Activated CD8-positive, alpha-beta T cell treated with anti-CD3 and anti-CD28 coated beads, Interleukin-2, amount 10 ng/mL, durations not matched to agents 7 days and 5 days (primary cell): ENCODE measurements around the gene HOXC4. TPM values are rescaled to one million over a fixed set of nuclear protein-coding genes. Genes with fewer than 3 reads are reported as not detected.
"Not testable (repeated sequence)": the region's sequence is repeated elsewhere in the genome, so short reads cannot be mapped to it uniquely, and the experiment has no call there.

Experiments used
- ATAC-seq: fragments of 150-1000 bp; cut with Tn5 transposase; one replicate; pipeline ENCODE4 v1.10.0; 2021; ENCODE audit warnings: moderate library complexity
- CTCF ChIA-PET: fragments of 350-600 bp; sonication (Branson Sonifier 250); formaldehyde crosslinking; loops from one replicate; lab custom pipeline; 2021; ENCODE audit warnings: antibody characterized with exemption; lab: Charles Lee
- POLR2A ChIA-PET: fragments of 350-600 bp; sonication (Branson Sonifier 250); formaldehyde crosslinking; loops from one replicate; lab custom pipeline; 2021; ENCODE audit warnings: antibody characterized with exemption; lab: Charles Lee
- DNase-seq: peaks from one replicate; pipeline ENCODE4 v3.0.0-alpha.2; 2020
- H3K27ac Mint-ChIP-seq: one replicate; pipeline ENCODE4 v1.8.0; 2021; ENCODE audit warnings: mild to moderate bottlenecking, mixed read lengths
- H3K27me3 Mint-ChIP-seq: one replicate; pipeline ENCODE4 v1.8.0; 2021; ENCODE audit warnings: low read depth, mixed read lengths
- H3K36me3 Mint-ChIP-seq: one replicate; pipeline ENCODE4 v1.8.0; 2021; ENCODE audit warnings: low read depth, mixed read lengths
- H3K4me1 Mint-ChIP-seq: one replicate; pipeline ENCODE4 v1.8.0; 2021; ENCODE audit warnings: low read depth, mixed read lengths
- H3K4me3 Mint-ChIP-seq: one replicate; pipeline ENCODE4 v1.8.0; 2021; ENCODE audit warnings: mild to moderate bottlenecking, mixed read lengths
- H3K9me3 Mint-ChIP-seq: one replicate; pipeline ENCODE4 v1.8.0; 2022; ENCODE audit warnings: mixed read lengths; ENCODE audit not compliant: insufficient read depth
- microRNA-seq: library from miRNA; unstranded; fragments of <30 nt; microRNA quantifications from one replicate; pipeline ENCODE4 v1.2.0, GENCODE V29; 2022
- total RNA-seq, 2 experiments: library from RNA; stranded (reverse); gene quantifications; one replicate each; pipeline ENCODE4 v1.2.3, GENCODE V29; 2021

The HOXC4 gene
- total RNA-seq, 2 experiments from 2014 or later, result 1.1 to 1.3 TPM

DNA sequence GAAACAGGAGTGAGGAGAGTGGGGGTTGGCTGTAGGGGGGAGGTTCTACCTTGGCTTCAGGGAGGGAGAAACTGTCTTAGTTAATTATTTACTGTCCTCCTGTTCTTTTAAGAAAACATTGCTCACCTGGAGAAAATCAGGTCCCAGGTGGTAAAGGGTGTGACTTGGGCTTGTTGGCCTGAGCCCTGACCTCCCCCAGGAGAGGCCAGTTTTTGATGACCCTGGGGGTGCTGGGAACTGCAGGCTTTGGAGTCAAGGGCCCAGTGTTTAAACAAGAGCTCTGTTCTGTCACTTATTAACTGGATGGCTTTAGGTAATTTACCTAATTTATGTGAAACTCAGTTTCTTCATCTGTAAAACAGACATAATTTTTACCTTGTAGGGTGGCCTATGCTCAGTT lies 34.4 kb downstream of the HOXC4 start:
- H3K27me3 Mint-ChIP-seq, result peaks cover 41% of the 10 kb centered on the region
- H3K4me3 Mint-ChIP-seq, H3K27ac Mint-ChIP-seq, ATAC-seq, POLR2A ChIA-PET, H3K36me3 Mint-ChIP-seq, H3K9me3 Mint-ChIP-seq, DNase-seq, CTCF ChIA-PET: not testable (repeated sequence)
- peaks cover 15% of the 10 kb centered on the region for H3K4me1 Mint-ChIP-seq

DNA sequence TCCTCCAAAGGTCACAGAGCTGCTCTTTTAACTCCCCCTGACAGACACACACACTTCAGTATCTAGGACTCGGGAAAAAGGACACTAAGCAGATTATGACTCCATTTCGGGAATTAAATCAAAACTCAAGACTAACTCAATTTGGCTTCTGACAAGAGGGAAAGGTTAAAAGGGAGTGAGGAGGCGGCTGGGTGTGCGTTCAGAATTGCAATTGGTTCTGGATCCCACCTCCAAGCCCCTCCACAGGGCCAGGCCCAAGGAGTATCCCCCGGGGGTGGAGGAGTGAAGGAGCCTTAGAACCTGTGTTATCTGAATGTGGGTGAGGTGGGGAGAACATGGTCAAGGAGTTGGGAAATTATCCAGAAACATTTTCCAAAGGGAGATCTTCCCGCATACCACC lies 35.8 kb downstream of the HOXC4 start:
- H3K4me3 Mint-ChIP-seq, H3K36me3 Mint-ChIP-seq, H3K9me3 Mint-ChIP-seq, DNase-seq, POLR2A ChIA-PET, H3K4me1 Mint-ChIP-seq, ATAC-seq, H3K27ac Mint-ChIP-seq, CTCF ChIA-PET: not testable (repeated sequence)
- H3K27me3 Mint-ChIP-seq, result peaks cover 47% of the 10 kb centered on the region

DNA sequence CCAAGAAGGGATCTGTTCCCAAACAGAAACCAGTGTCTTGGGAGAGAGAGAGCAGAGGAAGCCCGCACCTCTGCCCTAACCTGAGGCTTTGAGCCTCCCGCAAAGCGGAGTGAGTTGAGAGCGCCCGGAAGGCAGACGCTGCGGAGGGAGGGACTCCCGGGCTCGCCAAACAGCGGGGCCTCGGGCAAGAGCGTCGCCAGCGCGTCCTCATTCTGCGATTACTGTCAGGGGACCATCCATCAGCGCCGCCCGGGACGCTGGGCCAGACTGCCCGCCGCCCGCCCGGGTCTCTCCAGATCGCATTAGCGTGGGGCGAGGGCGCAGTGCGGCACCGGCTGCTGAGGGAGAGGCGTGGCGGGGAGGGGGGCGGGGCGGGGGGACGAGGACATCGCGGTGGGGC lies 36.7 kb downstream of the HOXC4 start:
- H3K4me1 Mint-ChIP-seq, POLR2A ChIA-PET, ATAC-seq, H3K36me3 Mint-ChIP-seq, CTCF ChIA-PET, DNase-seq, H3K27ac Mint-ChIP-seq, H3K9me3 Mint-ChIP-seq: not testable (repeated sequence)
- Mint-ChIP-seq H3K27me3 (peaks cover 51% of the 10 kb centered on the region), H3K4me3 (peak overlapping the region; percentile 43)

DNA sequence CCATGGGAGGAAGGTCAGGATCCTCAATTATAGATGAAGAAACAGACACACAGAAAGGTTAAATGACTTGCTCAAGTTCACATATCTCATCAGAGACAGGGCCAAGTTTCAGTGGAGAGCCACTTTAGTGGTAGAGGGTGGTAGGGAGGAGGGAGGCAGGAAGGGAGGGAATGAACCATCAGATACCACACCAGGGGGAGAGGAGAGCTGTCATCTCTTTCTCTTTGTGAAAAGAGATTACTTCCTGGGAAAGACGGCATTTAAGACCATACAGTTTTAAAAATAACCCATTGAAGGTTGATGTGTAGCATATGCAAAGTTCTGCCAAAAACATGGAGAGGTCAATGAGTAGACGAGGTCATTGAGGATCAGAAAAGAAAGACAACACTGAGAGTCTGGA lies 39.3 kb downstream of the HOXC4 start:
- DNase-seq, CTCF ChIA-PET, H3K4me3 Mint-ChIP-seq, POLR2A ChIA-PET, ATAC-seq, H3K36me3 Mint-ChIP-seq, H3K27ac Mint-ChIP-seq, H3K4me1 Mint-ChIP-seq, H3K9me3 Mint-ChIP-seq: not testable (repeated sequence)
- peaks cover 56% of the 10 kb centered on the region for H3K27me3 Mint-ChIP-seq

DNA sequence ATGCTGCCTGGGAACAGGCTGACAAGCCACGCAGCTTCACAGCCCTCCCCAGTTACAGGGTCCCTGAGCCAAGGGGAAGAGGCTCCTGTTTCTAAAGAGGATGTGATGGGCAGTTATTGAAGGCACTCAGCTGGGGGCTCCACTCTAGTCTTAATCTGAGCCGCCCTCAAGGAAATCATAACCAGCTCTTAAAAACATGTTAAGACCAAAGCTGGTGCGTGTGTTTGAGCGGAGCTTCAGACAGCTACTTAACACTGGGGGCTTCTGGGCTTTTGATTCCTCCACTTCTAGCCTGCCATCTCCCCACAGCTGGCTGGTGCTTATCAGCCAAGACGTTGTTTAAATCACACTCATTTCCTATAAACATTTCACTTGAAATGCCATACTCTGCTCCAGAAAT lies 42.3 kb downstream of the HOXC4 start:
- DNase-seq, H3K27ac Mint-ChIP-seq, H3K36me3 Mint-ChIP-seq, CTCF ChIA-PET, POLR2A ChIA-PET, ATAC-seq, H3K4me3 Mint-ChIP-seq, H3K4me1 Mint-ChIP-seq, H3K9me3 Mint-ChIP-seq: not testable (repeated sequence)
- H3K27me3 Mint-ChIP-seq, result peaks cover 39% of the 10 kb centered on the region

DNA sequence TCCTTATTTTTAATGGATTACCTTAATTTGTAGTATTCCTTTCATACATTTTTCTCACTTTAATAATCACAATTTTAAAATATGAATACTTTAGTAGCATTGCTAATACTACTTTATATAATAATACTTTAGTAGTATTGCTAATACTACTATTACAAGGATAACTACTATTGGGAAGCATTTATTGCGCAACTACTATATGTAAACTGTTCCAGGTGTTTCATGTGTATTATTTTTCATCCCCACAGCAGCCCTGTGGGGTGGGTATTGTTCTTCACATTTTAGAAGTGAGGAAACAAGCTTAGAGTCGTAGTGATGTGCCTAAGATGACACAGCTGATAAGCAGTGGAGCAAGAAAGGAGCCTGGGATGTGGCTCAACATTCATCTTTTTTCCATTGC lies 45.0 kb downstream of the HOXC4 start:
- ATAC-seq, H3K27ac Mint-ChIP-seq, H3K4me1 Mint-ChIP-seq, H3K36me3 Mint-ChIP-seq, DNase-seq, H3K9me3 Mint-ChIP-seq, CTCF ChIA-PET, H3K4me3 Mint-ChIP-seq: not testable (repeated sequence)
- H3K27me3 Mint-ChIP-seq, result peaks cover 42% of the 10 kb centered on the region
- POLR2A ChIA-PET, result interaction anchor here (0.7 kb wide), 1 partner anchor 40 kb away, joined by 3 read pairs; no protein-coding TSS in a partner anchor

DNA sequence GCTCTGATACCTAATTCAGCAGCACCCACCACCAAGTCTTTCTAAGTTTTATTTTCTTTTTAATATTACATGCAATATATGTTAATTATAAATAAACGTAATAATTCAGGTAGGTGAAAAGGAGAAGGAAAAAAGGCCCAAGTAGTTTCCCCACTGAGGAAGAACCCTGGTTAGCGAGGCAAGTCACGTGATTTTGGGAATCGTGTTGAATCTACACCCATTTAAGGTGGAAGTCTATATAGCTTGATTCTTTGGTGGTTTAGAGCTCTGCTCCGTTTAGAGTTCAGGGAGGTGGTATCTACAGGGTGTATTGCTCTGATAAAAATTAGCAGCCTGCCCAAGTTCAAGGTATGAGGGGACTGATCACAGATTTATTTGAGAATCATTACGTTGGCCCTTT lies 47.0 kb downstream of the HOXC4 start:
- ATAC-seq, H3K27ac Mint-ChIP-seq, H3K36me3 Mint-ChIP-seq, CTCF ChIA-PET, DNase-seq, POLR2A ChIA-PET, H3K4me1 Mint-ChIP-seq, H3K9me3 Mint-ChIP-seq, H3K4me3 Mint-ChIP-seq: not testable (repeated sequence)
- H3K27me3 Mint-ChIP-seq, result peaks cover 44% of the 10 kb centered on the region

DNA sequence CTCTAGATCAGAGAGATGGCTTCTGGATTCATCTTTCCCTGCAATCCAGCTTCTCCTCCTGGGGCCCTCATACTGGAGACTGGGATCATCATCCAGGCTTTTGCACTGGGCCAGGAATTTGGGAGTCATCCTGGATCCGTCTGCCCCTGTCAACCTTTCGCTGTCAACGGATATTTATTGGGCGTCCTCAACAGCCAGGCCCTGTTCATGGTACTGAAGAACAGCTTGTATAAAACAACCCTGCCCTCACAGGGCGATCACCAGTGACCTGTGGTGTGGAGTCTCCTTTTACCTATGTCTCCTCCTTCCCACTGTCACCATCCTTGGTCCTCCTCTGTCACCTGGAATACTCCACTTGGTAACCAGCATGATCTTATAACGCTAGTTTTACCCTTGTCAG lies 48.6 kb downstream of the HOXC4 start:
- H3K27ac Mint-ChIP-seq, DNase-seq, CTCF ChIA-PET, H3K9me3 Mint-ChIP-seq, H3K4me3 Mint-ChIP-seq, H3K4me1 Mint-ChIP-seq, H3K36me3 Mint-ChIP-seq, ATAC-seq, POLR2A ChIA-PET: not testable (repeated sequence)
- peaks cover 51% of the 10 kb centered on the region for H3K27me3 Mint-ChIP-seq

DNA sequence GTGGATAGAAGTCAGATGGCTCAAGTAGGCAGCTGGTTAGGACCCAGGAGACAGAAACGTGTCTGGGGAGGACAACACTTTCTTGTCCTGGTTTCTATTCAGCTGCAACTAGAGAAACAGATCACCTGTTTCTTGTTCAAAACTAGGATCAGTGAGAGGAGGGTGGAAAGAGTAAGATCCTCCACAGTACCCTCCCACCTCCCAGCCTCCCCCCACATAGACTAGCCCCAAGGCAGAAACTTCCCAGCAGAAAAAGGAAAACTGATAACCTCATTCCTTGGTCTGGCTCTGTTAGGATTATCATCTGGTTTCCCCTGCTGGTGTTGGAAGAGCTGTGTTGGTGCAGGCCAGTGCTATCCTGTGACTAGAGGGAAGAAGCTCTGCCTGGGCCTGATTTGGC lies 50.2 kb downstream of the HOXC4 start:
- H3K4me3 Mint-ChIP-seq, ATAC-seq, H3K36me3 Mint-ChIP-seq, DNase-seq, H3K27ac Mint-ChIP-seq, CTCF ChIA-PET, H3K9me3 Mint-ChIP-seq, POLR2A ChIA-PET: not testable (repeated sequence)
- Mint-ChIP-seq H3K4me1 (peaks cover 11% of the 10 kb centered on the region), H3K27me3 (peaks cover 60% of the 10 kb centered on the region)

Small RNA genes within 50 kb of the gene (microRNA-seq; reads per million reads assigned to microRNA genes)
- gene MIR615, result not detected

Other genes starting within 250 kb of the HOXC4 start
- gene HOXC13, start 115.0 kb upstream of the HOXC4 start, total RNA-seq, result not detected
- not detected for gene HOXC12, start 98.9 kb upstream of the HOXC4 start, total RNA-seq
- gene HOXC11, start 80.7 kb upstream of the HOXC4 start, total RNA-seq, result not detected
- not detected for gene HOTAIR, start 78.9 kb upstream of the HOXC4 start, total RNA-seq
- not detected for gene HOXC10, start 68.7 kb upstream of the HOXC4 start, total RNA-seq
- gene HOXC9, start 53.7 kb upstream of the HOXC4 start, total RNA-seq, result not detected
- gene HOXC8, start 44.9 kb upstream of the HOXC4 start, total RNA-seq, result not detected
- gene HOXC6, start 25.4 kb upstream of the HOXC4 start, total RNA-seq, result not detected
- gene HOXC5, start 20.8 kb upstream of the HOXC4 start, total RNA-seq, result not detected
- gene SMUG1, start 135.2 kb downstream of the HOXC4 start, total RNA-seq, result 10 to 100 TPM; 21.5 to 22.8 TPM
- 100 to 1,000 TPM; 145 to 148 TPM for gene CBX5, start 226.3 kb downstream of the HOXC4 start, total RNA-seq
- 1,000 to 10,000 TPM; 1,520 to 1,553 TPM for gene HNRNPA1, start 226.9 kb downstream of the HOXC4 start, total RNA-seq
- gene NFE2, start 247.2 kb downstream of the HOXC4 start, total RNA-seq, result not detected